ENCODE results near the gene OR2W1. TPM values are rescaled to one million over a fixed set of nuclear protein-coding genes. Genes with fewer than 3 reads are reported as not detected.

The OR2W1 gene
- not detected for polyA plus RNA-seq (2013, experiment 1 of 2)
- not detected for polyA plus RNA-seq (2013, experiment 2 of 2)

GRCh38 chr6:29045075-29045474 lies at the start of gene OR2W1:
TSS of gene OR2W1 (minus strand) at chr6:29045175. CDS start at chr6:29045175, 0 bp downstream.
- no peak within 1 kb of the TSS for H3K4me3 ChIP-seq (ENCODE audit: low read length)
- 0 out of 2 replicates have a peak, but pooled peaks cover 2% of the 10 kb centered on the region for H3K27me3 ChIP-seq (ENCODE audit: insufficient read depth, low read length)
- no peaks in the 10 kb centered on the region for H3K36me3 ChIP-seq (ENCODE audit: insufficient read depth, low read length)
- 100% methylated on average over 1 of the region's 1 CpG for WGBS
- H3K4me1 ChIP-seq (ENCODE audit: insufficient read depth, low read length) = no peaks in the 10 kb centered on the region
- H3K27ac ChIP-seq (ENCODE audit: low read depth, low read length) = no peak within 1 kb of the TSS
- H3K9ac ChIP-seq (ENCODE audit: low read depth, low read length) = no peak within 1 kb of the TSS
- peaks cover 3% of the 10 kb centered on the region; the same call in 1 of the 2 replicates for H3K9me3 ChIP-seq (ENCODE audit: insufficient read depth, low read depth, low read length)

DNA sequence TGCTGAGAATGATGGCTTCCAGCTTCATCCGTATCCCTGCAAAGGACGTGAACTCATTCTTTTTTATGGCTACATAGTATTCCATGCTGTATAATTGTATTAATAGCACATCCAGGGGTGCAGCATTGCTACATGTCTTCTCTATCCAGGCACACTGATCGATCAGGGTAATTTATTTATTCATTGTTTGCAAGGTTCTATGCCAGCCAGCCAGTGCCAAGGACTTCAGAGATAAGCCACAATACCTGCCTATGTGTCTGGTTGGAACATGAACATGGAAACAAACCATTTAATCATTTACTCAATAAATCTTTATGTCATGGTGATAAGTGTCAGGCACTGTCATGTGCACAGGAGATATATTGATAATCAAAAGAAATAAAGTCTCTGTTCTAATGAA lies 48.0 kb upstream of the OR2W1 start:
- H3K9me3 ChIP-seq (ENCODE audit: insufficient read depth, low read depth, low read length) = no peaks in the 10 kb centered on the region
- H3K4me3 ChIP-seq (ENCODE audit: low read length) = no peak overlapping the region
- no peak overlapping the region for H3K27ac ChIP-seq (ENCODE audit: low read depth, low read length)
- no peak overlapping the region for H3K9ac ChIP-seq (ENCODE audit: low read depth, low read length)
- H3K4me1 ChIP-seq (ENCODE audit: insufficient read depth, low read length) = 0 out of 2 replicates have a peak, but pooled peaks cover 7% of the 10 kb centered on the region
- no peaks in the 10 kb centered on the region for H3K36me3 ChIP-seq (ENCODE audit: insufficient read depth, low read length)
- H3K27me3 ChIP-seq (ENCODE audit: insufficient read depth, low read length) = no peaks in the 10 kb centered on the region
- 96% methylated on average over 3 of the region's 3 CpGs for WGBS

- Histone ChIP-seq H3K27ac (ENCODE audit: low read depth, low read length) (no peak within 1 kb of the TSS), H3K27me3 (ENCODE audit: insufficient read depth, low read length) (no peaks in the 10 kb centered on the region), H3K4me1 (ENCODE audit: insufficient read depth, low read length) (no peaks in the 10 kb centered on the region), H3K4me3 (ENCODE audit: low read length) (no peak within 1 kb of the TSS), H3K9me3 (ENCODE audit: insufficient read depth, low read depth, low read length) (no peaks in the 10 kb centered on the region), H3K36me3 (ENCODE audit: insufficient read depth, low read length) (no peaks in the 10 kb centered on the region), H3K9ac (ENCODE audit: low read depth, low read length) (no peak within 1 kb of the TSS)
- no CpG with 5 or more reads among the region's 1 CpG for WGBS
Measured at GRCh38 chr6:29087213-29087612, 42.2 kb upstream of the OR2W1 start, which contains the start of gene OR2B3. TSS of gene OR2B3 (minus strand) at chr6:29087313. CDS start at chr6:29087248, 65 bp downstream.

DNA sequence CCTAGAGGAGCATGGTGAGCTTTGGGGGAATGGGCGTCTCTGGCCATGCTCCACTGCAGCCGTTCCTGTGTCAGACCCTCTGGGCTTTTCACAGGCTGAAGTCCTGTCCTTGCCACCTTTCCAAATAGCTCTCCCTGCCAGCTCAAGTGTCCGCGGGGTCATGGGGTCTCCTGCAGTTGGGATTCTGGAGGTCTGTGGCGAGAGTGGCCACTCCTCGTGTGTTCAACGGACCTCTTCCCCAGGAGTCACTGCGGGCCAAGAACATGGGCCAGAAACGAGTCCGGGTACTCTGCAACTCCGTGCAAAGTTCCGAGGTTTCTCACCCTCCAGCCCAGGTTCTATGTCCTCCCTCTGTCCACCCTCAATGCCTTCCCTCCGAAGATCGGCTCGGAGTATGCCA lies 37.5 kb upstream of the OR2W1 start:
- H3K4me1 ChIP-seq (ENCODE audit: insufficient read depth, low read length) = no peaks in the 10 kb centered on the region

GRCh38 chr6:29081312-29081711 lies 36.3 kb upstream of the OR2W1 start:
- H3K9me3 ChIP-seq (ENCODE audit: insufficient read depth, low read depth, low read length) = no peaks in the 10 kb centered on the region
- H3K4me1 ChIP-seq (ENCODE audit: insufficient read depth, low read length) = no peaks in the 10 kb centered on the region
- H3K27me3 ChIP-seq (ENCODE audit: insufficient read depth, low read length) = no peaks in the 10 kb centered on the region
- no peak overlapping the region for H3K27ac ChIP-seq (ENCODE audit: low read depth, low read length)
- no peaks in the 10 kb centered on the region for H3K36me3 ChIP-seq (ENCODE audit: insufficient read depth, low read length)
- H3K4me3 ChIP-seq (ENCODE audit: low read length) = no peak overlapping the region
- H3K9ac ChIP-seq (ENCODE audit: low read depth, low read length) = no peak overlapping the region

More for the DNA sequence above, 37.5 kb upstream of the OR2W1 start:
- Histone ChIP-seq H3K9ac (ENCODE audit: low read depth, low read length) (no peak overlapping the region), H3K27ac (ENCODE audit: low read depth, low read length) (no peak overlapping the region), H3K9me3 (ENCODE audit: insufficient read depth, low read depth, low read length) (no peaks in the 10 kb centered on the region), H3K4me3 (ENCODE audit: low read length) (no peak overlapping the region), H3K36me3 (ENCODE audit: insufficient read depth, low read length) (no peaks in the 10 kb centered on the region), H3K27me3 (ENCODE audit: insufficient read depth, low read length) (no peaks in the 10 kb centered on the region)
- 96% methylated on average over 15 of the region's 15 CpGs for WGBS

- H3K27ac ChIP-seq (ENCODE audit: low read depth, low read length) = no peak overlapping the region
- WGBS = 100% methylated on average over 1 of the region's 1 CpG
Measured at GRCh38 chr6:29079203-29079602, 34.2 kb upstream of the OR2W1 start.

GRCh38 chr6:29071831-29072723 lies 27.1 kb upstream of the OR2W1 start:
- WGBS = 37% methylated on average over 9 of the region's 9 CpGs
- H3K27ac ChIP-seq (ENCODE audit: low read depth, low read length) = no peak overlapping the region
- H3K4me1 ChIP-seq (ENCODE audit: insufficient read depth, low read length) = no peaks in the 10 kb centered on the region

More at GRCh38 chr6:29079203-29079602, 34.2 kb upstream of the OR2W1 start:
- Histone ChIP-seq H3K36me3 (ENCODE audit: insufficient read depth, low read length) (no peaks in the 10 kb centered on the region), H3K4me3 (ENCODE audit: low read length) (no peak overlapping the region), H3K4me1 (ENCODE audit: insufficient read depth, low read length) (no peaks in the 10 kb centered on the region), H3K9me3 (ENCODE audit: insufficient read depth, low read depth, low read length) (no peaks in the 10 kb centered on the region), H3K27me3 (ENCODE audit: insufficient read depth, low read length) (no peaks in the 10 kb centered on the region), H3K9ac (ENCODE audit: low read depth, low read length) (no peak overlapping the region)

DNA sequence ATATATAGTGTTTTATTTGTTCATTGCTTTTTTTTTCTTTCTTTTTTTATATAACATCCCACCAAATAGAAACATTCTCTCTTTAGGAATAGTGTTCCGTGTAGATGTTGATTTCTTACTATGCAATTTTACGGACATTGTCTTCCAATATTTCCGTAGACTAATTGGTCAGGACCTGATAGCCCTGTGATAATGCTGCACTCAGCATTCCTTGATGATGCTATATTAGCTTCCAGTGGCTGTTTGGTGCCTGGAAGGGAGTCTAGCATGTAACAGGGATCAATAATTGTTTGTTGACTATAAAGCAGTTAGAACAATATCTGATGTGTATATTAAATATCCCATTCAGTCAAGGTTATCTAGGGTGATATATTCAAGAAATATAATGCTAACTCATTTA lies 6.7 kb upstream of the OR2W1 start:
- no peak overlapping the region for H3K9ac ChIP-seq (ENCODE audit: low read depth, low read length)
- no peaks in the 10 kb centered on the region for H3K4me1 ChIP-seq (ENCODE audit: insufficient read depth, low read length)
- H3K9me3 ChIP-seq (ENCODE audit: insufficient read depth, low read depth, low read length) = no peaks in the 10 kb centered on the region
- no peak overlapping the region for H3K4me3 ChIP-seq (ENCODE audit: low read length)
- 98% methylated on average over 3 of the region's 3 CpGs for WGBS
- H3K27ac ChIP-seq (ENCODE audit: low read depth, low read length) = no peak overlapping the region
- no peaks in the 10 kb centered on the region for H3K36me3 ChIP-seq (ENCODE audit: insufficient read depth, low read length)
- no peaks in the 10 kb centered on the region for H3K27me3 ChIP-seq (ENCODE audit: insufficient read depth, low read length)

More at GRCh38 chr6:29071831-29072723, 27.1 kb upstream of the OR2W1 start:
- no peak overlapping the region for H3K4me3 ChIP-seq (ENCODE audit: low read length)
- H3K9me3 ChIP-seq (ENCODE audit: insufficient read depth, low read depth, low read length) = no peaks in the 10 kb centered on the region
- no peaks in the 10 kb centered on the region for H3K36me3 ChIP-seq (ENCODE audit: insufficient read depth, low read length)
- no peaks in the 10 kb centered on the region for H3K27me3 ChIP-seq (ENCODE audit: insufficient read depth, low read length)
- no peak overlapping the region for H3K9ac ChIP-seq (ENCODE audit: low read depth, low read length)

GRCh38 chr6:29035951-29036350 lies 9.0 kb downstream of the OR2W1 start:
- H3K36me3 ChIP-seq (ENCODE audit: insufficient read depth, low read length) = no peaks in the 10 kb centered on the region
- no peaks in the 10 kb centered on the region for H3K4me1 ChIP-seq (ENCODE audit: insufficient read depth, low read length)
- WGBS = 95% methylated on average over 23 of the region's 24 CpGs
- H3K9ac ChIP-seq (ENCODE audit: low read depth, low read length) = no peak overlapping the region
- H3K4me3 ChIP-seq (ENCODE audit: low read length) = no peak overlapping the region
- no peaks in the 10 kb centered on the region for H3K27me3 ChIP-seq (ENCODE audit: insufficient read depth, low read length)
- no peaks in the 10 kb centered on the region for H3K9me3 ChIP-seq (ENCODE audit: insufficient read depth, low read depth, low read length)
- no peak overlapping the region for H3K27ac ChIP-seq (ENCODE audit: low read depth, low read length)

DNA sequence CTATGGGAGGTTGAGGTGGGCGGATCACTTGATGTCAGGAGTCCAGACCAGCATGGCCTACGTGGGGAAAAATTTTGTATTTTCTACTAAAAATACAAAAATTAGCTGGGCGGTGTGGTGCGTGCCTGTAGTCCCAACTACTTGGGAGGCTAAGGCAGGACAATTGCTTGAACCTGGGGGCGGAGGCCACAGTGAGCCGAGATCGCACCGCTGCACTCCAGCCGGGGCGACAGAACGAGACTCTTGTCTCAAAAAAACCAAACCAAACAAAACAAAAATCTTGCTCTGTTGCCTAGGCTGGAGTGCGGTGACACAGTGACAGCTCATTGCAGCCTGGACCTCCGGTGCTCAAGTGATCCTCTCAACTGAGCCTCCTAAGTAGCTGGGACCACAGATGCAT lies 16.2 kb downstream of the OR2W1 start:
- Histone ChIP-seq H3K9ac (ENCODE audit: low read depth, low read length) (no peak overlapping the region), H3K9me3 (ENCODE audit: insufficient read depth, low read depth, low read length) (no peaks in the 10 kb centered on the region), H3K36me3 (ENCODE audit: insufficient read depth, low read length) (no peaks in the 10 kb centered on the region), H3K4me1 (ENCODE audit: insufficient read depth, low read length) (no peaks in the 10 kb centered on the region), H3K4me3 (ENCODE audit: low read length) (no peak overlapping the region), H3K27me3 (ENCODE audit: insufficient read depth, low read length) (no peaks in the 10 kb centered on the region), H3K27ac (ENCODE audit: low read depth, low read length) (no peak overlapping the region)
- 96% methylated on average over 13 of the region's 13 CpGs for WGBS

- no peaks in the 10 kb centered on the region for H3K4me1 ChIP-seq (ENCODE audit: insufficient read depth, low read length)
- no peak overlapping the region for H3K27ac ChIP-seq (ENCODE audit: low read depth, low read length)
- no peak overlapping the region for H3K4me3 ChIP-seq (ENCODE audit: low read length)
- H3K9me3 ChIP-seq (ENCODE audit: insufficient read depth, low read depth, low read length) = no peaks in the 10 kb centered on the region
- no peaks in the 10 kb centered on the region for H3K27me3 ChIP-seq (ENCODE audit: insufficient read depth, low read length)
- H3K9ac ChIP-seq (ENCODE audit: low read depth, low read length) = no peak overlapping the region
- no peaks in the 10 kb centered on the region for H3K36me3 ChIP-seq (ENCODE audit: insufficient read depth, low read length)
- WGBS = 67% methylated on average over 1 of the region's 2 CpGs
Measured at GRCh38 chr6:29025927-29026585, 18.9 kb downstream of the OR2W1 start.
